Measurements from ENCODE around the gene PAEP.

Gene PAEP

DNA sequence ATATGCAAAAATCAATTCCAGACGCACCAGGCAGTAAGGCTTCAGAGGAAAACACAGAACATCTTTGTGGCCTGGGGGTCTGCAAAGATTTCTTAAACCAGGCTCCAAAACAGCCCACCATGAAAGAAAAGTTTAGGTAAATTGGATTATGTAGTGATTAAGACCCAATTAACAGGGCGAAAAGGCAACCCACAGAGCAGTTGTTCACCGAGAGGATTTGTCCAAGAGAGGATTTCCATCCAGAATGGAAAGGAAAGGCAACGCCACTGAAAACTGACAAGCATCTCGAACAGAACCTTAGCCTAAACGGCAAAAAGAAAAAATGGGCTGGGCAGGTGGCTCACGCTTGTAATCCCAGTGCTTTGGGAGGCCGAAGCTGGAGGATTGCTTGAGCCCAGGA lies 40.4 kb downstream of the PAEP start:
- no peak for DNase-seq (ENCODE audit: low spot score)

DNA sequence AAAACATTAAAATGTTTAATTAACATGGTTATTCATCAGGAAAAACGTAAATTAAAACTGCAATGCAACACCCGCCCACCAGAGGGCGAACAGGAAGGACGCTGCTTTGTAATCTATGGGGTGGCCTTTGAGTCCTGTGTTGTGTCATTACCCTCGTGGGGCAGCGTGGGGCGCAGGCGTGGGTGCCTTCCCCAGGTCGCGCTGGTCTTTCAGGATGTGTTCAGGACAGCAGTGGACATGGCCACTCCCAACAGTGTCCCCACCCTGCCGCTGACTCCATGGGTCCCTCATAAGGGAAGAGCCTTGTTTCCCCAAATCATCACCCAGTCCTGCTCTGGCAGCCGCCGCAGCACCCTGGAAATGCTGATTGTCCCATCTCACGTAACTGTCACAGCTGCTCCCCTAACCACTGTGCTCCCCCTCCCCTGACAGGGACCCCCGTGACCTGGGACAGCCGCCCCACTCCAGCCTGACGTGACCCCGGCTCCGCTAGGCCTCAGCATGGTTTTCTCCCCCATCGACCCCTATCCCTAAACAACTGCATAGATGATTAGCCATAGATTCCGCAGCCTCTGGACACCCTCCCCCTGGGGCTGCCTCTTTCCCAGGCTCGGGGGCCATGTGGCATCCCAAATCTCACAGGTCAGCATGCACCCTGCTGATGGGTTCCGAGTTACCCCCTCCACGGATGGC lies 41.4 kb downstream of the PAEP start:
- peak; percentile 57 for DNase-seq (ENCODE audit: low spot score)

DNA sequence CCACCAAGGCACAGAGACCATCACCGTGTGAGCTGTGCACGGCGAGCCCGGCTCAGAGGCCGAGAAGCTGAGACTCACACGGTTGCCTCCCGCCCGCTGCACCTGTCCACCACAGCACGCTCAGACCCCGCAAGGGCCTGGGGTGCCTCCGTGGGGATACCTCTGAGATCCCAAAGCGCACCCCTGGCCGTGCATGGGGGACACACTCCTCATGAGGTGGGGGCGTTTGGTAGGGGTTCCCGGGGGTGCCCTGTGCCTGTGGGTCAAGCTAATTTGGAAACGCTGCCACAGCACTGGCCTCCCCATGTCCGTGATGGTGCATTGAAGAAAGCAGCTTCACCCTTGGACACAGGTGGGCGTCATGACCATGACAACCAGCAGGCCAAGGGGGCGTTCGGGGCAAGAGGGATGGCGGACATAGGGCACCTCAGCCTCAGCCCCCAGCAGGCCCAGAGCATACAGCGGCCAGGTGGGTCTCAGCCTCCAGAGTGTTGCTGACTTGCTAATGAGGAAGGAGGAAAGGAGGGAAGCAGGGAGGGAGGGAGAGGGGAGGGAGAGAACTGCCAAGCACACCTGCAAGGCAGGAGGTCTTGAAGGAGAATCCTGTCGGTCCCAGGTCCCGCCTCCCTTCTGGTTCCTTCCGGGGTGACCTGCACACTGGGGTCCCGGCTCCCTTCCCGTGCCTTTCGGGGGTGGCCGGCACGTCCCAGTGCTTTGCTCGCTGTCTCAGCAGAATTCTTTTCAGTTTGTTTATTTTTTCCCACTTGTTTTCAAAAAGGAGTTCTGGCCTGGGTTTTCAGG lies 43.1 kb downstream of the PAEP start:
- no peak for DNase-seq (ENCODE audit: low spot score)

DNA sequence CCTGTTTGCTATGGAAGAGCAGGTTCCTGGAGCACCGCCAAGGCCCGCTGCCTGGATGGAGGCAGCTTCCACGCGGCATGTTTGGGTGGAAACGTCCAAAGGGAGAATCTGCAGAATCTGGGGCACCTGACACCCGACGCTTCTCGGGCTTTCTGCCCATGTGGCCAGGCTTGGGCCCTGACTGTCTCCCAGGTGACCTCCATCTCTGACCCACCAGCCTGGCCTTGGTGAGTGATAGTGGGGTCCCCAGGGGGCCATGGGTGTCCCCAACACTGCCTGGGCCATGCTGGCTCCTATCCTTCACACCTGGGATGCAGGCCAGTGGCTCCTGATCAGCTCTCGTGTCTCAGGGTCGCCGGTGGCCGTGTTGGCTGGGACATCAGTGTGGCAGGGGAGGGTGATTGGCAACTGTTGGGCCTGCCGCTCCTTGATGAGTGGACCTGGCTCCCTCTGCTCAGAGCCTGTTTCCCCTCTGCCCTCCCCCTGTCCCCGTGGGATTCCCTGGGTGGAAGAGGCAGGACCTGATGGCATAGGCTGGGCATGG lies 43.8 kb downstream of the PAEP start:
- DNase-seq (ENCODE audit: low spot score) = no peak

DNA sequence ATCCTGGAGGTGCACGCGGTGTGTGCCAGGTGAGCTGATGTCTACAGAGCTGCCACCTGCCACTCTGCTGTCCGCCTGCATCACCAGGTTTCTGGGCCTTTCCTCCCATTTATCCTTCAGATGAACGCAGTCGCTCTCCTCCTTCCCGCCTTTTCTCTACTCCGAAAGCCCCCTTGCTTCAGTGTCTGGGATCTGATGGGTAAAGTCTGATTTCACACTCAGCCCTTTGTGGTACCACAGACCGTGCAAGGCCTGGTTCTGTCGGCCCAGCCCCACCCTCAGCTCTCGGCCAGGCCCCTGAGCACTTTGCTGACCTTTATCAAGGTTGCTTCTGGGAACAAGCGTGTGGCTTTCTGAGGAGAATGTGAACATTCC lies 45.3 kb downstream of the PAEP start:
- DNase-seq (ENCODE audit: low spot score) = no peak

DNA sequence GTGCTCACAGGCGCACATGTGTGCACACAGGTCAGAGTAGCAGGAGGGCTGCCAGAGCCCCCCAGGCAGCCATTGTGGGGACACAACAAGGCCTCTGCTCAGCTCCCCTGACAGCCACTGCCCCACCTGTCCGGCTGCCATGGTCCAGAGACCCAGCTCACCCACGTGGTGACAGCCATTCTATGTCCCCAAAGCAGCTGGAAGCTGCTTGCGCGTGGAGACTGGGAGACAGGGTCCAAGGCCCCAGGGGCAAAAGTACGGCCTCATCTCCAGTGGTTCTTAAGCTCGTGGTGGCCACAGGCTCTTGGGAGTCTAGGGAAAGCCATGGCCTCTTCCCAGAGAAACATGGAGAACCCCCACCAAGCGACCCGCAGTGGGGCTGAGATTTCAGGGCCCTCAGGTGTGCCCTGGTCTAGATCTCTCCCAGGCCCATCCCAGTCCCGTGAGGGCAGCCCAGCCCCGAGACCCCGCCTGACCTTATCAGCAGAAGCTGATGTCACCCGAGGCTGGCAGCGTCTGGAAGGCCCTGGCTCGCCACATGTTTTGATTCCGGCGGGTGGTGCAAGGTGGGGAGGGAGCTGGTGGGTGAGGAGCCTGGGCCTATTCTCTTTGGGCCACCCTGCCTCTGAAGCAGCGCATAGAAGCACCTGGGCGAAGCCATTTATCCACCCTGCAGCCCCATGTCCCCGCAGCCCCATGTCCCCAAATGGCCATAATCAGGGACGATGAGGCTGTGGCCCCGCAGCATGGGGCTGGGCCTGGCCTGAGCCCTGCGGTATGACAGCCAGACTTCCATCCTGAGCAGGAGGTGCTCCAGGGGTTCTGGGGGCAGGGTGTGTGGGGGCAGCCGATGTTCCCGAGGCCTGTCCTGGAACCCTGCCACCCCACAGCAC lies 46.1 kb downstream of the PAEP start:
- DNase-seq (ENCODE audit: low spot score) = peak; percentile 4

DNA sequence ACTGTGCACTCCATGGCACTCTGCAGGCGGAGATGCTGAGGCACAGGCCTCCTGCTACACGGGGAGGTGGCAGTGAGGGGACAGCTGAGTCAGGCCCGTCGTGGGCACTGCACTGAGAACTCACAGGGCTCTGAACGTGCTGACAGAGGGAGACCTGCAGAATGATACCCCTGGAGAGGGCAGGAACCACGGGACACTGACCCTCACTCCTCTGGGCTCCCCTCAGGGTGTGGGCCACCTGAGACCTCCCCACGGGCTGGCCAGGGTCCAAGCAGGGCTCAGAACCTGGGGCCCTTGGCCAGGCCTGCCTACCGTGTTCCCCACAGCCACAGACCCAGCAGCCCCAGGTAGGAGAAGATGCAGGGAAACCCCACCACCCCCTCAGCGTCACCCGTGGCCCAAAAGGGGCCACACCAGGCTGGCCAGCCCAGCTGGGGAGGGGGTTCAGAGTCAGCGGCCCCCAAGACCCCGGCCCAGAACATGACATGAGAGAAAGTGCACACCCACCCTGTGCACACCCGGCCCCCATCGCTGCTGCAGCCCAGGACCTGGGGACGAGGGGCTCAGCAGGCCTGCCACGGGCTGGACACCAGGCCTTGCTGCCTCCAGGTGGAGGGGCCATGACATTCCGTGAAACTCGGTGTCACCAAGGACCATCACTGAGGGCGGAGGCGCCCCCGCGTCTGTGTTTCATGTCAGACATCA lies 46.9 kb downstream of the PAEP start:
- DNase-seq (ENCODE audit: low spot score) = no peak

DNA sequence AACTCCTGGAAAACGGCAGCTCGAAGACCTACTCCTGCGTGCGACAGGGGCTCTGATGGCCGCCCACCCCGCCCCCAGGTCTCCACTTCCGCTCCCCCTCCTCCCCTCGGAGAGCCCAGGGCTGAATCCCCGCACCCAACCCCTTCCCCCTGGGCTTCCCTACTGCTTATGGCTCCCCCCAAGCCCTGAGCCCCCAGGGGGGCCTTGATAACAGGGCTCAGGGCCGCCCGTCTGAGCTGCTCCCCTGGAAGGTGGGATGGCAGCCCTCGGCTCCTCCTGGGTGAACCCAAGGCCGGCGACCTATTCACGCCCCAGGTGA lies 47.4 kb downstream of the PAEP start:
- DNase-seq (ENCODE audit: low spot score) = no peak

DNA sequence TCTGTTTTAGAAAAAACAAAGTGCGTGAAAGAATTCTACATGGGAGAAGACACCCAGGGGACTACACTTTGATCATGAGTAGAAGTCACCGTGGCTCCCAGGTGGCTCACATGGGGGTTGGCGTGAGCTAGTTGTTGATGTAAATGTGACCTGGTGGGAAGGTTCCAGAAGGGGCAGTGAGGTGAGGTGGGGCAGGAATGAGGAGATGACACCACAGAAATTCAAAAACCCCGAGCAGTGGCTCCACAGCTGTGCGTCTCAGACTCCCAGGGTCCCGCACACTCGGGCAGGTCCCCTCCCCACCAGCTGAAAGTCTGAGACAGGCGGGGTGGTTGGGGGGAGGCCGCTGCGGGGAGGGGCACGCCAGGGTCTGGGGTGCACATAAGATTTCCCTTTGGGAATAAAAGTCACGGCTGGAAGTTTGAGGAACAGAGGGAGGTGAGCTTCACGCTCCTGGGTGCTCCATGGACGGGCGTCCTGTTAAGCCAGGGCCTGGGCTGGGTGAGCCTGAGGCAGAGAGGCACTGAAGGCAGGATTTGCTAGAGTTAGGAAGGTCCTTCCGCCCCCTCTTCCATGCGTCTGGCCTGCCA lies 47.9 kb downstream of the PAEP start:
- no peak for DNase-seq (ENCODE audit: low spot score)

DNA sequence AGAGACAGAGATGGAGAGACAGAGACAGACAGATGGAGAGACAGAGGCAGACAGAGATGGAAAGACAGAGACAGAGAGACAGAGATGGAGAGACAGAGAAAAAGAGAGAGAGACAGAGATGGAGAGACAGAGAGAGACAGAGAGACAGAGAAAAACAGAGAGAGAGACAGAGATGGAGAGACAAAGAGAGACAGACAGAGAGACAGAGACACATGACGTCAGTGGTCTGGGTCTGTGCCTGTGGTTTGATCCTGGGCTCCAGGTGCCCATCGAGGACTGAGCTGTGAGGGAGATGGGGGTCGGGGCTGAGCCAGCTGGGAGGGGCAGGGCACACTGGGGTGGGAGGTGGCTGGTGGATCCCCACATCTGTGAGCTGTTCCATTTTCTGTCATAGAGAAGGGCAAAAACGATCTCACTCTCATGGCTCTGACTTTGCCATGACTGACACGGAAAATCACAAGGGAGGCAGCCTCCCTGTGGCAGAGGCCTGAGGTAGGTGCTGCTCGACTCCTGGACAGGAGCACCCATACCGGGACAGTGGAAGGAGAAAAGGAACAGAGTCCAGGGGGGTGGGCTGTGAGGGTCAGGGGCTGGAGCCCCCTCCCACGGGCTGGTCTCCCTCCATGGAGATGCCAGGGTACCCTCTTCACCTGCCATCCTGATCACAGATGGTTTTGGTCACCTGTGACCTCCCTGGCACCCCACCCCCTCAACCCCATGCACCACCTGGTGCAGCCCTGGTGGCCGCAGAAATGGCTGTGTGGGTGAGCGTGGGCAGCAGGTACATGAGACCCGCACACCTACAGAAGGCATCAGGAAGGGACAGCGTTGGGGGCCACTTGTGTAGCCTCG lies 49.0 kb downstream of the PAEP start:
- DNase-seq (ENCODE audit: low spot score) = no peak

DNA sequence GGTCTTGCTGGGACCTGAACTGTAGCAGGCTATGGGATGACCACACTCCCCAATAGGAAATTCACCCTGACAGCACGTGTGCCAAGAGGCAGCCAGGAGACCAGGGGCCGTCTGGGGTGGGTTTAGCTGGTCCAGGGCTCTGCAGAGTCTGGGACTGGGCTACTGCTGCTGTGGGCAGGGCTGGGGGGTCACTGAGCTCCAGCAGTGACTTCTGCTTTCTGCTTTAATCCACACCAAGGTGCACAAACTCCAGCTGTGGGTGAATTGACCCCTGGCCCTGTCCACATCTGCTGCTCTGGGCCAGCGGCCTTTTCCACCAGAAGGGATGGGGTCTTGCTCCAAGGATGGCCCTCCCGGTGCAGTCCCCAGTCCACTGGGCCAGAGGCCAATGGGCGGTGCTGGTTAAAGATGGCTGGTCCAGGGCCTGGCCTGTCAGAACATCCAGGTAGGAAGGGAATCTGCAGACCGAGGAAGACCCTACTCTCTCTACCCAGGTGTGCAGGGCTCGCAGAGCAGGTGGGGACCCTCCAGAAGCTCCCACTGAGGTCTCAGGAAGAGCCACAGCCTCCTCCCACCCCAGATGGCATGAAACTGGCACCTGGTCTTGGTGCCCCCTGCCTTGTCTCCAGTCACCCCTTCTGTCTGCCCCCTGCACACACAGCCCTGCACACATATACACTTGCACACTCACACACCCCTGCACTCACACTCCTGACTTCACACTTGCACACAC lies 49.8 kb downstream of the PAEP start:
- no peak for DNase-seq (ENCODE audit: low spot score)

DNA sequence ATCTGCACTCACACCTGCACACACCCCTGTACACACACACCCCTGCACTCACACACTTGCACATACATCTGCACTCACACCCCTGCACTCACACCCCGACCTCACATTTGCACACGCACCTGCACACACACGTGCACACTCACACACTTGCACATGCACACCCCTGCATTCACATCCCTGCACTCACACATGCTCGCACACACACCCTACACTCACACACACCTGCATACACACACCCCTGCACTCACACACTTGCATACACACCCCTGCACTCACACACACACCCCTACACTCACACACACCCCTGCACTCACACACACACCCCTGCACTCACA lies 50.3 kb downstream of the PAEP start:
- no peak for DNase-seq (ENCODE audit: low spot score)

DNA sequence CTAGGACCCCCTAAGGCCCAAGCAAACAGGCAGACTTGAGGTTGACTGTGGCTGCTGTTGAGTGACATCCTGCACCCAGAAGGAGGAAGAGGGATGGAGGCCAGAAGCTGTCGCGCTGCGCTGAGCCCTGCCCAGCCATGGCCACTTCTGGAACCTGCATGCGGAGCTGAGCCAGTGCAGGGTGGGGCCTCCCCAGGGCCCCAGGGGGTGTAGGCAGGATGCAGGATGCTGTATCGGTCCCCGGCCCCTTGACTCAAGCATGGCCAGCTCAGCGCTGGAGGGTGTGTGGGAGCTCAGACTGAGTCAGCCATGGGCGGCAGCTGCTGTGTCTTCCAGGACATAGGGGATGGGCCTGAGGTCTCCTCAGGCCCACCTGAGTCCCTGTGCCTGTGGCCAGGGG lies 50.9 kb downstream of the PAEP start:
- no peak for DNase-seq (ENCODE audit: low spot score)

DNA sequence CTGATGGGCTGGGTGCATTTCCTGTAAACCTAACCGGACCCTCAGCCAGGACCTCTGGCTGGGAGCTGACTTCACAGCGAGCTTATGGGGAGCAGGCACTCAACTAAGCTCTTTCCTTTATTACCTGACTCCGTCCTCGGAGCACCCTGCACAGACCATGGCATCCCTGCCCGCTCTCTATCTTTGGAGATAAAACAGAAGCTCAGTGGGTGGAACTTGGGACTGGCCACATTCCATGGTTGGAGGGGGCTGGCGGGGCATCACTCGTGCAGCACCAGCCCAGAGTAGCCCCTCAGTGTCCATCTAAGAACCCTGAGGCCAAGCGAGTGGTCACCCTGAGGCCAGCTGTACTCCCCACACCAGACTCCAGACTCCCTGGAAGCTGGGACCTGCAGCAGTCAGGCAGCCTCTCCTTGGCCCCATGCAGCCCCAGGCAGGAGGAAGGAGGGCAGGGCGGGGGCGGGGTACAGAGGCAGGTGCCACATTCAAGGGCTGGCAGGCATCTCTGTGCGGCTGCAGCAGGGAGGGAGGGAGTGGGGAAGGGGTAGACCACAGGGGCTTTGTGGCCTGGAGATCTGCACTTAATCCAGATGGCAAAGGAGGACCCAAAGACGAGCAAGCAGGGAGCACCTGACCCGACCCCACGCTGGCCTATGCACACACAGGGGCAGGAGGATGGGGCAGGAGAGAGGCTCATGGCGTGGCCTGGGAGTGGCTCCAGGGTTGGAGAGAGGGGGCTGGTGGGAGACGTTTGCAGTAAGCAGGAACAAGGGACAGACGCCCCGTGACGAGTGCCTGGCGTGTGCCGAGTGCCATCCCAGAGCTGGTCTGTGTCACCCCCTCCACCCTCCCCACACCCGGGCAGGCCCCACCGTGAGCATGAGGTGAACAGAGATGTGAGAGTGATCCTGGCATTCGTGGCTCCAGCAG lies 51.7 kb downstream of the PAEP start:
- no peak for DNase-seq (ENCODE audit: low spot score)

DNA sequence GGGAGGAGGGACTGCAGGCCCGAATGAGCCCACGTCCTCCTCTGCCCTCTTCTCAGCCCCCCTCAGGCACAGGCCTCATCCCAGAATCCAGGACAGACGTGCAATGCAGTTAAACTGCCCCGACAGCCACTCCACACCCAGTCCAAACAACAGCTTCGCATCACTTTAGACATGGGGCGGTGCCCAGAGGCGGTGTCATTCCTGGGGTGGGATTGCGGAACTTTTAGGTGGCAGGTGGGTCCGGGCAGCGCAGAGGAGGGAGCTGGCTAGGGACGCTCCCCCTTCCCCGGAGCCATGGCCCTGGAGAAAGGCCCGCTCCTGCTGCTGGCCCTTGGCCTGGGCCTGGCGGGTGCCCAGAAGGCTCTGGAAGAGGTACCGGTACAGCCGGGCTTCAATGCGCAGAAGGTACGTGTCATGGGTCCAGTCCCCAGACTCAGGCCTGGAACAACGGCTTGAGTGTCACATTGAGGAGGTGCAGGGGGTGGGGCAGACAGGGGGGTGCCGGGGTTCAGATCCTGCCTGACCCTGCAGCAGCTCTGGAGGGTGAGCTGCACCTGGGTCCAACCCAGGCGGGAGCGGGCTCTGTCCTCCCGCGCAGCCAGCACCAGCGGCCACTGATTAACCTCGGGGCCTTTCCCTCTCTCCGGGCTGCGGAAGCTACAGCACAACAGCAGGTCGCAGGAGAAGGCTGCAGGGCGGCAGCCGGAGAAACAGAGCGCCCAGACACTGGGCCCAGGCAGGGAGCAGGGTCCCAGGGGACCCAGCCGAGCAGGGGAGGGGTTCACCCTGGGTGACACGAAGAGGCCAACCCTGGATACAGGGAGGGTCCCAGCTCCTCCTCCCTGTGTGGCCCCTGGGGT lies 52.6 kb downstream of the PAEP start:
- DNase-seq (ENCODE audit: low spot score) = no peak

DNA sequence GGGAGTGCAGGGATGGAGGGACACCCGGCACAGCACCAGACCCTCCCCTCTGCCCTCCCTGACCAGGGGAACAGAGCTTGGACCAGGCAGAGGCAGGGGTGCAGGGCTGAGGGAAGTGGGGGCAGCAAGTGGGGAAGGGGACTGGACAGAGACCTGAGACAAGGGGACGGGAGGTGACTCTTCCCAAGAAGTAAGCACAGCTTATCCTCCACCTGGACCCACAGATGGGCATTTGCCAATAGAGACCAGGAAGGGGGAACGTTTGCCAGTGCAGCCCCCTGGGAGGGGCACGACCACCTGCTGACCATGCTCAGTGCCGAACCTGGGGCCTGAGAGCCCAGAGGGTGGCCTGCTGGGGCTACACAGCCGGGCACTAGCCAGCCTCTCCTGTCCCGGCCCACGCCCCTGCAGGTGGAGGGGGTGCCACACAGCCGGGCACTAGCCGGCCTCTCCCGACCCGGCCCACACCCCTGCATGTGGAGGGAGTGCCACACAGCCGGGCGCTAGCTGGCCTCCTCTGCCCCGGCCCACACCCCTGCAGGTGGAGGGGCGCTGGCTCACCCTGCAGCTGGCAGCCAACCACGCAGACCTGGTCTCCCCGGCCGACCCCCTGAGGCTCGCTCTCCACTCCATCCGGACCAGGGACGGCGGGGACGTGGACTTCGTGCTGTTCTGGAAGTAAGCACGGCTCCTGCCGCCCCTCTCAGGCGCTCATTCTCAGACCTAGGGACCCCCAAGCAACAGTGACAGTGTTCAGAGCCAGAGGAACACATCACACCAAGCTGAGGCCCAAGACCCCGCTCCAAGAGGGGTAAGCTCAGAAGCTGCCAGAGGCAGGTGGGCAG lies 53.5 kb downstream of the PAEP start:
- DNase-seq (ENCODE audit: low spot score) = no peak
